Vagina (tissue), 2 donors: ENCODE data around the gene SGCD. TPM values are rescaled to one million over a fixed set of nuclear protein-coding genes. Genes with fewer than 3 reads are reported as not detected.

Experiments used
- DNase-seq, 2 donors: peaks; one replicate each; pipeline ENCODE4 v3.0.0-alpha.2; 2017; ENCODE audit errors: extremely low spot score in 2 of 2
- H3K27ac ChIP-seq: fragments of 200-600 bp; sonication (generic); one replicate; pipeline ENCODE4 v1.5.1; 2019
- H3K27me3 ChIP-seq: fragments of 200-600 bp; sonication (generic); one replicate; pipeline ENCODE4 v1.5.1; 2019
- H3K36me3 ChIP-seq, 2 donors: fragments of 200-600 bp; sonication (generic); one replicate each; pipeline ENCODE4 v1.5.1; 2017 to 2019
- H3K4me1 ChIP-seq: fragments of 200-600 bp; sonication (generic); one replicate; pipeline ENCODE4 v1.5.1; 2019
- H3K4me3 ChIP-seq, 2 donors: fragments of 200-600 bp; sonication (generic); 1 replicate in 1 of 2; 2 replicates in 1 of 2; pipeline ENCODE4 v1.5.1; 2016 to 2019
- H3K9me3 ChIP-seq: fragments of 200-600 bp; sonication (generic); one replicate; pipeline ENCODE4 v1.5.1; 2019
- CTCF ChIP-seq, 3 experiments: fragments of 450-650 bp in 2 of 3; fragments of 200-600 bp in 1 of 3; sonication (generic) in 1 of 3; IDR thresholded peaks; one replicate each; pipeline ENCODE4 v1.5.1; 2017 to 2019; ENCODE audit warnings: antibody characterized with exemption in 3 of 3, mild to moderate bottlenecking in 2 of 3, moderate library complexity in 2 of 3
- POLR2A ChIP-seq, 2 donors: fragments of 450-650 bp; IDR thresholded peaks; one replicate each; pipeline ENCODE4 v1.6.1; 2017; ENCODE audit warnings: antibody characterized with exemption in 2 of 2, mild to moderate bottlenecking in 2 of 2, moderate library complexity in 2 of 2
- POLR2AphosphoS5 ChIP-seq, 2 donors: sonication (generic); formaldehyde crosslinking; IDR thresholded peaks; one replicate each; pipeline ENCODE4 v1.9.0; 2017; ENCODE audit warnings: antibody characterized with exemption in 2 of 2, mild to moderate bottlenecking in 2 of 2, low read depth in 1 of 2; ENCODE audit not compliant: insufficient read depth in 1 of 2
- intact Hi-C: fragments of 100-400 bp; cut with DNase I; formaldehyde crosslinking; loops from one replicate; pipeline ENCODE4 v1.15.1; 2023
- total RNA-seq: library from RNA; depleted of rRNA; stranded (reverse); fragments of >200 nt; gene quantifications from one replicate; pipeline ENCODE4 v1.2.3, GENCODE V29; 2016

The SGCD gene
- total RNA-seq, 1 donor from 2014 or later, result 6.9 TPM

DNA sequence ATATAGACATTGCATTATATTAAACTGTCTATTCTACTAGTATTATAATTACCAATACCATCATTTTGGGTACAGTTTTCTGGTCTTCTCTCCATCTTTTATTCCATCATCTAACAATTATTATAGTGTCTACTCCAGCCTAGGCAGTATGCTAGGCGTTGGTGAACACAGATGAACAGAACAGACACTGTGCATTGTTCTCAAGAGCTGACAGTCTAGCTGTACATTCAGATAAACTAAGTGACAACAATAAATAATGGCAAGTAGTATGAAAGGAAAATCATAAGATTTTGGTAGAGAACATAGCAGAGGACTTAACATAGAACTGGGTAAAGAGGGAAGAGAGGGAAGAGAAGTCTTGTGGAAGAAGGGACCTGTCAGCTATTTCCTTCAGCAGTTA, 12.5 kb upstream of the SGCD start:
- Histone ChIP-seq H3K9me3 (no peaks in the 10 kb centered on the region), H3K27ac (no peak overlapping the region), H3K36me3 (no peaks in the 10 kb centered on the region), H3K4me1 (no peaks in the 10 kb centered on the region), H3K4me3 (no peak overlapping the region), H3K27me3 (no peaks in the 10 kb centered on the region)
- intact Hi-C loops, result loop anchor here (10.0 kb wide), 1 partner anchor 1780 kb away; no protein-coding TSS in a partner anchor
- no peak for DNase-seq
- TF ChIP-seq POLR2A (IDR thresholded peaks at IDR 0.05) (no peak), POLR2AphosphoS5 (IDR thresholded peaks at IDR 0.05; ENCODE audit: insufficient read depth in 1 of 2, low read depth in 1 of 2) (no peak), CTCF (IDR thresholded peaks at IDR 0.05) (no peak)

DNA sequence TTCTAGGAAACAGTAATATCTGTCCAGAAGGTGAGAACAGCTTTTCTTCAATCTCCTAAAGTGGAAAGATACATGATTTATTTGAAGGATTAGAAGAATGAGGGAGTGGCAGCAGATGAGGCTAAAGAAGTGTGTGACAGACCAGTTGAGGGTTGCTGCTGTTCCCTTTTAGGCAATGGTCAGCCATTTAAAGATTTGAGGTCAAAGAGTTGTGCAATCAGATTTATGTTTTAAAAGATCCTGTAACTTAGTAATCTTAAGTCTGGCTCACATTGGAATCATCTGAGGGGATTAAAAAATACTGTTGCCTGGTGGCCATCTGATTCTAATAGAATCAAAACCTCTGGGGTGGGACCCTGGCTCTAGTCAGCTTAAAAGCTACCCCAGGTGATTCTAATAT, 4.3 kb upstream of the SGCD start:
- H3K27ac ChIP-seq, result no peak overlapping the region
- H3K9me3 ChIP-seq, result no peaks in the 10 kb centered on the region
- H3K27me3 ChIP-seq, result no peaks in the 10 kb centered on the region
- intact Hi-C loops, result no loop called here
- no peak overlapping the region for H3K4me3 ChIP-seq
- H3K36me3 ChIP-seq, result no peaks in the 10 kb centered on the region
- no peak for DNase-seq
- TF ChIP-seq CTCF (IDR thresholded peaks at IDR 0.05) (no peak), POLR2A (IDR thresholded peaks at IDR 0.05) (no peak), POLR2AphosphoS5 (IDR thresholded peaks at IDR 0.05; ENCODE audit: insufficient read depth in 1 of 2, low read depth in 1 of 2) (no peak)
- peaks cover 11% of the 10 kb centered on the region for H3K4me1 ChIP-seq

- H3K9me3 ChIP-seq, result no peaks in the 10 kb centered on the region
- peaks cover 11% of the 10 kb centered on the region for H3K4me1 ChIP-seq
- TF ChIP-seq POLR2AphosphoS5 (IDR thresholded peaks at IDR 0.05; ENCODE audit: insufficient read depth in 1 of 2, low read depth in 1 of 2) (no peak), CTCF (IDR thresholded peaks at IDR 0.05) (no peak), POLR2A (IDR thresholded peaks at IDR 0.05) (no peak)
- peak overlapping the region; percentile 41 to 43 for H3K4me3 ChIP-seq
- no peak for DNase-seq
- no peaks in the 10 kb centered on the region for H3K27me3 ChIP-seq
- H3K27ac ChIP-seq, result peak overlapping the region; percentile 52
- intact Hi-C loops, result no loop called here
- no peaks in the 10 kb centered on the region for H3K36me3 ChIP-seq
These were observed 332 bp downstream of the SGCD start for GRCh38 chr5:156327296-156327695.

- Histone ChIP-seq H3K27me3 (no peaks in the 10 kb centered on the region), H3K27ac (no peak overlapping the region), H3K4me3 (peak overlapping the region in 1 of 2 donors; percentile 41), H3K36me3 (no peaks in the 10 kb centered on the region), H3K9me3 (no peaks in the 10 kb centered on the region), H3K4me1 (peaks cover 11% of the 10 kb centered on the region)
- DNase-seq, result no peak
- intact Hi-C loops, result no loop called here
- TF ChIP-seq CTCF (IDR thresholded peaks at IDR 0.05), result no peak
- no peak for TF ChIP-seq POLR2A (IDR thresholded peaks at IDR 0.05)
- no peak for TF ChIP-seq POLR2AphosphoS5 (IDR thresholded peaks at IDR 0.05; ENCODE audit: insufficient read depth in 1 of 2, low read depth in 1 of 2)
These were observed 1.2 kb downstream of the SGCD start for GRCh38 chr5:156328161-156328560.

DNA sequence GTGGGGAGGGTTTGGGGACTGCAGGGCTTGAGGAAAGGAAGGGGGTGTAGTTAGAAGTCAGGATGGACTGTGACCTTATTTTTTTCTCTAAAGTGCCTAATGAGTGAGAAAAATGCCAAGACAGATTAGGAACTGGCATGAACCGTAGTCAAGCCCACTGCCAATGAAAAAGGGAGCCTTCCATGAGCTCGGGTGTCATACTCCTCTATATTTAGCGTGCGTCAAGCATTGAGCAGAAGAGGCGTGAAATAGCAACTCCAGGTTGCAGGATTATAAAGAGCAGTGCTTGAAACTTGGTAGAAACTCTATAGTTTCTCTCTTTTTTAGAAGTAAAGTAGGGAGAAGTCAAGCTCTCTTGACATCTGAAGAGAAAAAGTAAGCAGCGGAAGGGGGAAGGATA, 1.8 kb downstream of the SGCD start:
- Histone ChIP-seq H3K4me1 (peaks cover 11% of the 10 kb centered on the region), H3K27me3 (no peaks in the 10 kb centered on the region), H3K27ac (no peak overlapping the region), H3K9me3 (no peaks in the 10 kb centered on the region), H3K4me3 (no peak overlapping the region), H3K36me3 (no peaks in the 10 kb centered on the region)
- DNase-seq, result no peak
- intact Hi-C loops, result no loop called here
- TF ChIP-seq POLR2AphosphoS5 (IDR thresholded peaks at IDR 0.05; ENCODE audit: insufficient read depth in 1 of 2, low read depth in 1 of 2) (no peak), CTCF (IDR thresholded peaks at IDR 0.05) (no peak), POLR2A (IDR thresholded peaks at IDR 0.05) (no peak)
